HepG2 (cell line): Measurements from ENCODE around the gene SAC3D1. TPM values are rescaled to one million over a fixed set of nuclear protein-coding genes. Genes with fewer than 3 reads are reported as not detected.

Source experiments
- ARID3A ChIP-seq: IDR thresholded peaks from 2 replicates; pipeline ENCODE4 v1.6.1; 2012; ENCODE audit warnings: low read depth, low read length, improper control_type of control experiment
- CBX2 ChIP-seq, 2 experiments: fragments of 200-600 bp in 1 of 2; sonication (generic); formaldehyde crosslinking in 1 of 2; IDR thresholded peaks; 2 replicates each; pipeline versions ENCODE4 v1.7.0 to v1.8.1; 2018 to 2022; ENCODE audit warnings: low read depth in 2 of 2, low read length in 1 of 2, mild to moderate bottlenecking in 1 of 2, missing genetic modification reagents in 1 of 2
- DNMT1 ChIP-seq: sonication (generic); formaldehyde crosslinking; IDR thresholded peaks from 2 replicates; pipeline ENCODE4 v1.5.1; 2020; ENCODE audit warnings: mild to moderate bottlenecking, missing genetic modification reagents
- ELK4 ChIP-seq: sonication (generic); formaldehyde crosslinking; IDR thresholded peaks from 2 replicates; pipeline ENCODE4 v1.9.0; 2021; ENCODE audit warnings: missing genetic modification reagents, borderline replicate concordance
- MED8 ChIP-seq: sonication (generic); formaldehyde crosslinking; IDR thresholded peaks from 2 replicates; pipeline ENCODE4 v1.8.1; 2023; ENCODE audit warnings: mild to moderate bottlenecking, missing genetic modification reagents; ENCODE audit not compliant: insufficient replicate concordance
- SMAD3 ChIP-seq: sonication (generic); formaldehyde crosslinking; IDR thresholded peaks from 2 replicates; pipeline ENCODE4 v1.4.0; 2020; ENCODE audit warnings: missing genetic modification reagents
- SNAPC5 ChIP-seq: sonication (generic); formaldehyde crosslinking; IDR thresholded peaks from 2 replicates; pipeline ENCODE4 v1.8.1; 2023; ENCODE audit warnings: mild to moderate bottlenecking, missing genetic modification reagents, borderline replicate concordance
- SRF ChIP-seq: IDR thresholded peaks from 2 replicates; pipeline ENCODE4 v1.6.1; 2011; ENCODE audit warnings: mild to moderate bottlenecking, low read depth, low read length, moderate library complexity
- TOE1 ChIP-seq: sonication (generic); formaldehyde crosslinking; IDR thresholded peaks from 2 replicates; pipeline ENCODE4 v1.4.0; 2020; ENCODE audit warnings: mild to moderate bottlenecking, missing genetic modification reagents
- YEATS2 ChIP-seq: sonication (generic); formaldehyde crosslinking; IDR thresholded peaks from 2 replicates; pipeline ENCODE4 v1.4.0; 2020; ENCODE audit warnings: missing genetic modification reagents, borderline replicate concordance
- ZNF251 ChIP-seq: sonication (generic); formaldehyde crosslinking; IDR thresholded peaks from 2 replicates; pipeline ENCODE4 v1.9.0; 2021; ENCODE audit warnings: mild to moderate bottlenecking, missing genetic modification reagents
- ZNF331 ChIP-seq: sonication (generic); formaldehyde crosslinking; IDR thresholded peaks from 2 replicates; pipeline ENCODE4 v1.4.0; 2020; ENCODE audit warnings: missing genetic modification reagents
- ZNF549 ChIP-seq: sonication (generic); formaldehyde crosslinking; IDR thresholded peaks from 2 replicates; pipeline ENCODE4 v1.5.0; 2020; ENCODE audit warnings: missing genetic modification reagents
- ZNF556 ChIP-seq: sonication (generic); formaldehyde crosslinking; IDR thresholded peaks from 2 replicates; pipeline ENCODE4 v1.4.0; 2020; ENCODE audit warnings: mild to moderate bottlenecking, missing genetic modification reagents, borderline replicate concordance
- ZNF564 ChIP-seq: sonication (generic); formaldehyde crosslinking; IDR thresholded peaks from 2 replicates; pipeline ENCODE4 v1.8.1; 2023; ENCODE audit warnings: mild to moderate bottlenecking, missing genetic modification reagents
- ZNF607 ChIP-seq: sonication (generic); formaldehyde crosslinking; IDR thresholded peaks from 2 replicates; pipeline ENCODE4 v1.5.1; 2020; ENCODE audit warnings: missing genetic modification reagents, mild to moderate bottlenecking, borderline replicate concordance
- ZNF687 ChIP-seq: sonication (generic); formaldehyde crosslinking; IDR thresholded peaks from 2 replicates; pipeline ENCODE4 v1.5.1; 2020; ENCODE audit warnings: mild to moderate bottlenecking, missing genetic modification reagents, moderate library complexity
- ZNF777 ChIP-seq: sonication (generic); formaldehyde crosslinking; IDR thresholded peaks from 2 replicates; pipeline ENCODE4 v1.4.0; 2020; ENCODE audit warnings: missing genetic modification reagents
- ZNF883 ChIP-seq: sonication (generic); formaldehyde crosslinking; IDR thresholded peaks from 2 replicates; pipeline ENCODE4 v1.5.1; 2020; ENCODE audit warnings: mild to moderate bottlenecking, missing genetic modification reagents; ENCODE audit errors: not compliant biosample characterization
- polyA plus RNA-seq, 8 experiments: library from polyadenylated mRNA; depleted of rRNA in 3 of 8; stranded (reverse) in 7 of 8; unstranded in 1 of 8; fragments of >200 nt; fragmentation: Illumina TruSeq in 4 of 8; extraction: Trizol in 4 of 8; gene quantifications; 2 replicates each; pipeline versions ENCODE4 v1.2.1 to v1.2.3, GENCODE V29; 2011 to 2016; ENCODE audit warnings: low read depth in 4 of 8, missing spikeins in 1 of 8, mixed read lengths in 1 of 8; ENCODE audit not compliant: insufficient read depth in 1 of 8
- total RNA-seq, 5 experiments: library from RNA; depleted of rRNA; stranded (reverse); fragments of >200 nt; fragmentation: Illumina TruSeq; extraction: Trizol; gene quantifications; 2 replicates each; pipeline ENCODE4 v1.2.3, GENCODE V29; 2016; ENCODE audit warnings: low read depth in 1 of 5
- TF ChIP-seq, protein P1 (sequence below): sonication (generic); formaldehyde crosslinking; conservative IDR thresholded peaks from 2 replicates; pipeline ENCODE4 v1.8.0; 2022; ENCODE audit warnings: mild to moderate bottlenecking, moderate library complexity, missing genetic modification reagents

Gene SAC3D1
- total and polyA plus RNA-seq, 2 of the 13 experiments (the other 11 are each of a cell fraction or from before 2014, with no cell fraction given) = 7.4 to 36.3 TPM

DNA sequence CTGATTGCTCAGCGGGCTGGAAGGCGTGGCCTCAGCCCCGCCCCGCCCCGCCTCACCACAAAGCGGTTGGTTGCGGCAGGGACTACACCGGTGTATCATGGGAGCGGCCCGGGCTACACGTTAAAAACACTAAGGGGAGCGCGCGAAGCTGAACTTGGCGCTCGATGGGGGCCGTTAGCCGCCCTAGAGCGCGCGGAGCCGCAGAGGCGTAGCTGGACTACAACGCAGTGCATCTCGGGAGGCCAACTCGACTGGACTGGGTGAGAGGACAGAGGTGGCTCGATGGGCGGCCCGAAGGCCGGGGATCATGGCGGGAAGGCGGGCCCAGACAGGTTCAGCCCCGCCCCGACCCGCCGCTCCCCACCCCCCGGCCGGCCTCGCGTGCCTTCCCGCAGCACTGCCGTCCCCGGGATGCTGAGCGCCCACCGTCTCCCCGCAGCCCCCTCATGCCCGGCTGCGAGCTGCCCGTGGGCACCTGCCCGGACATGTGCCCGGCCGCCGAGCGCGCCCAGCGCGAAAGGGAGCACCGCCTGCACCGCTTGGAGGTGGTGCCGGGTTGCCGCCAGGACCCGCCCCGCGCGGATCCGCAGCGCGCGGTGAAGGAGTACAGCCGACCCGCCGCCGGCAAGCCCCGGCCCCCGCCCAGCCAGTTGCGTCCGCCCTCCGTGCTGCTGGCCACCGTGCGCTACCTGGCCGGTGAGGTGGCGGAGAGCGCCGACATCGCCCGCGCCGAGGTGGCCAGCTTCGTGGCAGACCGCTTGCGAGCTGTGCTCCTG is at the start of gene SAC3D1 (continued):
- TF ChIP-seq ZNF549 (CRISPR knock-in tag) (no peak), SNAPC5 (CRISPR knock-in tag) (peak; percentile 69; the same call in 1 of the 2 replicates), MED8 (no peak), ZNF883 (CRISPR knock-in tag) (no peak), SRF (no peak), ELK4 (no peak), ARID3A (no peak), ZNF564 (no peak), ZNF556 (CRISPR knock-in tag) (0 out of 2 replicates have a peak, but pooled peaks have one; percentile 28), TOE1 (CRISPR knock-in tag) (no peak), DNMT1 (peak; percentile 45), ZNF777 (CRISPR knock-in tag) (peak; percentile 65), ZNF331 (0 out of 2 replicates have a peak, but pooled peaks have one; percentile 45), ZNF607 (CRISPR knock-in tag) (no peak), CBX2 (IDR thresholded peaks at IDR 0.05; ENCODE audit: low read depth, low read length) (no peak), CBX2 (CRISPR knock-in tag; IDR thresholded peaks at IDR 0.05; ENCODE audit: low read depth) (no peak), YEATS2 (CRISPR knock-in tag) (peak; percentile 83), ZNF687 (peak; percentile 89), ZNF251 (CRISPR knock-in tag) (no peak), SMAD3 (CRISPR knock-in tag) (no peak; the same call in 1 of the 2 replicates)
- TF ChIP-seq, protein P1, sequence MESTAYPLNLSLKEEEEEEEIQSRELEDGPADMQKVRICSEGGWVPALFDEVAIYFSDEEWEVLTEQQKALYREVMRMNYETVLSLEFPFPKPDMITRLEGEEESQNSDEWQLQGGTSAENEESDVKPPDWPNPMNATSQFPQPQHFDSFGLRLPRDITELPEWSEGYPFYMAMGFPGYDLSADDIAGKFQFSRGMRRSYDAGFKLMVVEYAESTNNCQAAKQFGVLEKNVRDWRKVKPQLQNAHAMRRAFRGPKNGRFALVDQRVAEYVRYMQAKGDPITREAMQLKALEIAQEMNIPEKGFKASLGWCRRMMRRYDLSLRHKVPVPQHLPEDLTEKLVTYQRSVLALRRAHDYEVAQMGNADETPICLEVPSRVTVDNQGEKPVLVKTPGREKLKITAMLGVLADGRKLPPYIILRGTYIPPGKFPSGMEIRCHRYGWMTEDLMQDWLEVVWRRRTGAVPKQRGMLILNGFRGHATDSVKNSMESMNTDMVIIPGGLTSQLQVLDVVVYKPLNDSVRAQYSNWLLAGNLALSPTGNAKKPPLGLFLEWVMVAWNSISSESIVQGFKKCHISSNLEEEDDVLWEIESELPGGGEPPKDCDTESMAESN (CRISPR knock-in tag) = no peak
